ENCODE data around the gene CCDC14.

- TF ChIP-seq CTCF (IDR thresholded peaks at IDR 0.05 in 4 of 5, conservative IDR thresholded peaks at IDR 0.05 in 1 of 5) (no peak), POLR2A (IDR thresholded peaks at IDR 0.05) (no peak)
These were observed 91.9 kb downstream of the CCDC14 start for GRCh38 chr3:123869165-123869564.

Measured in gastrocnemius medialis (tissue), 4 donors.